Neutrophil (primary cell): ENCODE data around the gene RNF217.

Source experiments
- H3K27ac ChIP-seq: fragments of 200-600 bp; sonication (generic); 2 replicates; pipeline ENCODE4 v1.5.1; 2016; ENCODE audit warnings: mild to moderate bottlenecking, moderate library complexity
- H3K27me3 ChIP-seq: fragments of 200-600 bp; sonication (generic); 2 replicates; pipeline ENCODE4 v1.6.0; 2016; ENCODE audit warnings: mild to moderate bottlenecking
- H3K36me3 ChIP-seq: fragments of 200-600 bp; sonication (generic); 2 replicates; pipeline ENCODE4 v1.5.1; 2017
- H3K4me1 ChIP-seq, 2 experiments: fragments of 200-600 bp in 1 of 2; sonication (generic) in 1 of 2; 1 replicate in 1 of 2; 2 replicates in 1 of 2; pipeline versions ENCODE4 v1.5.1 to v1.6.1; 2013 to 2016; ENCODE audit warnings: low read depth in 1 of 2, low read length in 1 of 2, mild to moderate bottlenecking in 1 of 2, moderate library complexity in 1 of 2; ENCODE audit not compliant: control insufficient read depth in 1 of 2, insufficient read depth in 1 of 2
- H3K4me3 ChIP-seq, 2 experiments: fragments of 200-600 bp in 1 of 2; sonication (generic) in 1 of 2; 1 replicate in 1 of 2; 2 replicates in 1 of 2; pipeline ENCODE4 v1.5.1; 2013 to 2016; ENCODE audit warnings: low read depth in 1 of 2, low read length in 1 of 2, mild to moderate bottlenecking in 1 of 2, moderate library complexity in 1 of 2
- H3K9me3 ChIP-seq: fragments of 200-600 bp; sonication (generic); 2 replicates; pipeline ENCODE4 v1.5.1; 2016
- CTCF ChIP-seq: fragments of 200-600 bp; sonication (generic); IDR thresholded peaks from 2 replicates; pipeline ENCODE4 v1.5.1; 2016; ENCODE audit warnings: antibody characterized with exemption

Gene RNF217

GRCh38 chr6:125004198-125004597, 42.0 kb downstream of the RNF217 start:
- Histone ChIP-seq H3K9me3 (no peaks in the 10 kb centered on the region), H3K4me1 (no peaks in the 10 kb centered on the region), H3K4me3 (no peak overlapping the region), H3K36me3 (no peaks in the 10 kb centered on the region), H3K27ac (no peak overlapping the region), H3K27me3 (no peaks in the 10 kb centered on the region)
- TF ChIP-seq CTCF = no peak

DNA sequence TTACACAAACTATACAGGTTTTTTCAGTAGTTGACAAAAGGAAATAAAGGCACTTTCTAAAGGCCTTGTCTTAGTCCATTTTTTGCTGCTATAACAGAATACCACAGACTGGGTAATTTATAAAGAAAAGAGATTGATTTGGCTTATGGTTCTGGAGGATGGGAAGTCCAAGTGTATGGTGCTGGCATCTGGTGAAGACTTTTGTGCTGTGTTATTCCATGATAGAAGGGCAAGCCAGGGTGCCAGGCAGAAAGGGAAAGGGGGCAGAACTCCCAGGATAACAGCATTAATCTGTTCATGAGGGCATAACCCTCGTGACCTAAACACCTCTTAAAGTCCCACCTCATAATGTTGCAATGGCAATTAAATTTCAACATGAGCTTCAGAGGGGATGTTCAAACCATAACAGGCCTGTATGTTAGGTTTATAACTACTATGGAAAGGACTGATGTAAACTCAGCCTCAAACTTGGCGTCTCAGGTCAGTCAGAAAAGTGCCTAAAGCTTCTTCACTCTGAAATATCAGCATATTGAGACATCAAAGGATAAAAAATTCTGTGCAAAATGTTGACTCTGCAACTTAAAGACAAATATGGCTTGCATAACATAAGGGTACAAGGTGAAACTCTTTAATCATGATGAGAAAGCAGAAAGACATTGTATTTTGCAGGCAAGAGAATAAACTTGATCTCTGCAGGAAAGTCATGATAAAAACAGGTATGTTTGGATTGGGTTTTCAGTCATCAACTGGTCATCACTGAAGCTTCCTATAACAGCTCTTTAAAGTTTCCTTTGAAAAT, 42.8 kb downstream of the RNF217 start:
- H3K36me3 ChIP-seq = no peaks in the 10 kb centered on the region
- no peaks in the 10 kb centered on the region for H3K9me3 ChIP-seq
- H3K4me1 ChIP-seq = no peaks in the 10 kb centered on the region
- TF ChIP-seq CTCF = no peak
- H3K27me3 ChIP-seq = no peaks in the 10 kb centered on the region
- no peak overlapping the region for H3K27ac ChIP-seq
- H3K4me3 ChIP-seq = no peak overlapping the region

DNA sequence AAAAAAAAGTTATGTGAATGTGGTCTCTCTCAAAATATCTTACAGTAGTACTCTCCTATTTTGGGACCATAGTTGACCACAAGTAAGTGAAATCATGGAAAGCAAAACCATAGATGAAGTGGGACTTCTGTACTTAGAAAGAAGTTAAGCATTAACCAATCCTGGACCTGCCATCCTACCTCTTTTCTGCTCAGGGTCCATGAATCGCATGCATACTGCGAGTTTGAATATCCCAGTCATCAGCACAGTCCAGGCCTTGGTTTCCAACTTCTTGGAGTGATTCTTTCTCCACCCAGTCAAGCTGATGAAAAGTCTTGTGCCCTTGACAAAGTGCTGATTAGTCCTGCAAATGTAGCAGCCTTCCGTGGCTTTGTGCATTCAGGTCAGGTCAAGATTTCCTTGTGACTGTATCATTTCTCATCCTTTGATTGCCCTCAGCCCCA, 46.0 kb downstream of the RNF217 start:
- H3K27me3 ChIP-seq = no peaks in the 10 kb centered on the region
- TF ChIP-seq CTCF = no peak

GRCh38 chr6:125008957-125009356, 46.7 kb downstream of the RNF217 start:
- TF ChIP-seq CTCF = no peak
- Histone ChIP-seq H3K4me3 (no peak overlapping the region), H3K36me3 (no peaks in the 10 kb centered on the region), H3K27me3 (no peaks in the 10 kb centered on the region), H3K9me3 (no peaks in the 10 kb centered on the region), H3K4me1 (peaks cover under 1 to 1% of the 10 kb centered on the region in 2 experiments), H3K27ac (no peak overlapping the region)

More for the DNA sequence above, 46.0 kb downstream of the RNF217 start:
- H3K4me3 ChIP-seq = no peak overlapping the region
- H3K9me3 ChIP-seq = no peaks in the 10 kb centered on the region
- H3K27ac ChIP-seq = no peak overlapping the region
- no peaks in the 10 kb centered on the region for H3K36me3 ChIP-seq
- H3K4me1 ChIP-seq = no peaks in the 10 kb centered on the region

DNA sequence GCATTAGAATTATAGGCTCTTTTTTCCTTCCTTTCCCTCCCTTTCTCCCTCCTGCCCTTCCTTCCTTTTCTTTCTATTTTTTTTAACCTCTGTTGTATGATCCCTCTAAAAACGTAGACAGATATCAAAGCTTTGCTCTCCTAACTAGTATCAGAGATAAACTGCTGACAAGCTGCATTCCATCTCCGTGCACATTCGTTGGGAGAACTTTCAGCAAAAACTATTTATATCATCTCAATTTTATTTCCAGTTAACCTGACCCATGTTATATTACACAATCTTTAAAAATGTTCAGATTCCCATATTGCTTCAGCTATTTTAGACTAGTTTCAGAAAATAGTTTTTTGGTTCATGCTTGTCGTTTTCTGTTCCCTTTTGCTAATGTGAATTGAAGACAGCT, 47.3 kb downstream of the RNF217 start:
- no peak overlapping the region for H3K4me3 ChIP-seq
- peaks cover 6 to 7% of the 10 kb centered on the region in 2 experiments for H3K4me1 ChIP-seq
- no peak for TF ChIP-seq CTCF
- no peaks in the 10 kb centered on the region for H3K27me3 ChIP-seq
- no peaks in the 10 kb centered on the region for H3K9me3 ChIP-seq
- H3K27ac ChIP-seq = no peak overlapping the region
- H3K36me3 ChIP-seq = no peaks in the 10 kb centered on the region
